ENCODE measurements around the gene EZH2. TPM values are rescaled to one million over a fixed set of nuclear protein-coding genes. Genes with fewer than 3 reads are reported as not detected.

Gene EZH2
- total and polyA plus RNA-seq, 4 donors, result 2.0 to 21.3 (median 2.5) TPM

GRCh38 chr7:148772297-148773089 is 111.6 kb downstream of the EZH2 start:
- peaks cover 9 to 55% (median 40%) of the 10 kb centered on the region in 4 donors for H3K36me3 ChIP-seq (ENCODE audit: control insufficient read depth in 4 of 4, insufficient read depth in 3 of 4, low read depth in 1 of 4, low read length in 3 of 4)
- H3K9me3 ChIP-seq (ENCODE audit: control insufficient read depth in 4 of 4, low read length in 3 of 4), result no peaks in the 10 kb centered on the region
- no peaks in the 10 kb centered on the region for H3K4me1 ChIP-seq (ENCODE audit: control insufficient read depth in 4 of 4, insufficient read depth in 4 of 4, low read length in 3 of 4)
- DNase-seq (ENCODE audit: low spot score), result no peak
- H3K9ac ChIP-seq (ENCODE audit: low read depth in 1 of 2, low read length in 2 of 2), result no peak overlapping the region
- H3K4me3 ChIP-seq (ENCODE audit: low read depth in 1 of 3, low read length in 3 of 3), result no peak overlapping the region
- no peak for TF ChIP-seq RXRA (IDR thresholded peaks at IDR 0.05)
- TF ChIP-seq TAF1 (conservative IDR thresholded peaks at IDR 0.05), result no peak
- TF ChIP-seq FOXA2 (IDR thresholded peaks at IDR 0.05), result no peak
- TF ChIP-seq REST (IDR thresholded peaks at IDR 0.05), result no peak
- no peak for TF ChIP-seq SP1 (IDR thresholded peaks at IDR 0.05)
- no peak for TF ChIP-seq GABPA (IDR thresholded peaks at IDR 0.05 in 1 of 2, conservative IDR thresholded peaks at IDR 0.05 in 1 of 2)
- no peak for TF ChIP-seq FOXA1 (IDR thresholded peaks at IDR 0.05)
- TF ChIP-seq RAD21 (IDR thresholded peaks at IDR 0.05), result no peak
- TF ChIP-seq YY1 (IDR thresholded peaks at IDR 0.05), result no peak
- H3K27ac ChIP-seq (ENCODE audit: low read depth in 1 of 2, low read length in 2 of 2), result no peak overlapping the region
- 93% methylated on average over 8 of the region's 8 CpGs for WGBS
- H3K27me3 ChIP-seq (ENCODE audit: control insufficient read depth in 4 of 4, insufficient read depth in 4 of 4, low read length in 3 of 4), result no peaks in the 10 kb centered on the region

GRCh38 chr7:148770004-148770403 is 114.1 kb downstream of the EZH2 start:
- Histone ChIP-seq H3K4me1 (ENCODE audit: control insufficient read depth in 4 of 4, insufficient read depth in 4 of 4, low read length in 3 of 4) (no peaks in the 10 kb centered on the region), H3K27ac (ENCODE audit: low read depth in 1 of 2, low read length in 2 of 2) (no peak overlapping the region), H3K27me3 (ENCODE audit: control insufficient read depth in 4 of 4, insufficient read depth in 4 of 4, low read length in 3 of 4) (no peaks in the 10 kb centered on the region), H3K9me3 (ENCODE audit: control insufficient read depth in 4 of 4, low read length in 3 of 4) (no peaks in the 10 kb centered on the region), H3K4me3 (ENCODE audit: low read depth in 1 of 3, low read length in 3 of 3) (no peak overlapping the region), H3K9ac (ENCODE audit: low read depth in 1 of 2, low read length in 2 of 2) (no peak overlapping the region), H3K36me3 (ENCODE audit: control insufficient read depth in 4 of 4, insufficient read depth in 3 of 4, low read depth in 1 of 4, low read length in 3 of 4) (peaks cover 7 to 53% (median 42%) of the 10 kb centered on the region in 4 donors)
- TF ChIP-seq TAF1 (conservative IDR thresholded peaks at IDR 0.05) (no peak), SP1 (IDR thresholded peaks at IDR 0.05) (no peak), JUND (IDR thresholded peaks at IDR 0.05) (no peak), HNF4G (IDR thresholded peaks at IDR 0.05) (no peak), FOXA1 (IDR thresholded peaks at IDR 0.05) (no peak)
- DNase-seq (ENCODE audit: low spot score), result no peak
- WGBS, result 58% methylated on average over 6 of the region's 6 CpGs

GRCh38 chr7:148763622-148764021 is 120.5 kb downstream of the EZH2 start:
- H3K9ac ChIP-seq (ENCODE audit: low read depth in 1 of 2, low read length in 2 of 2), result no peak overlapping the region
- no peak for DNase-seq (ENCODE audit: low spot score)
- H3K4me1 ChIP-seq (ENCODE audit: control insufficient read depth in 4 of 4, insufficient read depth in 4 of 4, low read length in 3 of 4), result peaks cover 0 to 2% (median 0%) of the 10 kb centered on the region in 4 donors

More at GRCh38 chr7:148763622-148764021, 120.5 kb downstream of the EZH2 start:
- peaks cover 4 to 34% (median 18%) of the 10 kb centered on the region in 4 donors for H3K36me3 ChIP-seq (ENCODE audit: control insufficient read depth in 4 of 4, insufficient read depth in 3 of 4, low read depth in 1 of 4, low read length in 3 of 4)
- H3K9me3 ChIP-seq (ENCODE audit: control insufficient read depth in 4 of 4, low read length in 3 of 4), result no peaks in the 10 kb centered on the region
- TF ChIP-seq HNF4G (IDR thresholded peaks at IDR 0.05) (no peak), FOXA2 (IDR thresholded peaks at IDR 0.05) (no peak), RAD21 (IDR thresholded peaks at IDR 0.05) (no peak), FOXA1 (IDR thresholded peaks at IDR 0.05) (no peak), YY1 (IDR thresholded peaks at IDR 0.05) (no peak), TAF1 (conservative IDR thresholded peaks at IDR 0.05) (no peak), MAX (IDR thresholded peaks at IDR 0.05) (no peak), NR2F2 (IDR thresholded peaks at IDR 0.05) (no peak), ATF3 (IDR thresholded peaks at IDR 0.05) (no peak), GABPA (IDR thresholded peaks at IDR 0.05 in 1 of 2, conservative IDR thresholded peaks at IDR 0.05 in 1 of 2) (no peak), ZBTB33 (IDR thresholded peaks at IDR 0.05) (no peak), RXRA (IDR thresholded peaks at IDR 0.05) (no peak)
- no peak overlapping the region for H3K4me3 ChIP-seq (ENCODE audit: low read depth in 1 of 3, low read length in 3 of 3)
- H3K27ac ChIP-seq (ENCODE audit: low read depth in 1 of 2, low read length in 2 of 2), result no peak overlapping the region
- H3K27me3 ChIP-seq (ENCODE audit: control insufficient read depth in 4 of 4, insufficient read depth in 4 of 4, low read length in 3 of 4), result no peaks in the 10 kb centered on the region

Data from liver (tissue), 9 donors.